Measurements from ENCODE around the gene GTF2E1. TPM values are rescaled to one million over a fixed set of nuclear protein-coding genes. Genes with fewer than 3 reads are reported as not detected.
A peak's percentile ranks its signal among the peaks of the same experiment; 100 is the strongest.

GTF2E1 gene
- total and polyA plus RNA-seq, 10 of the 15 experiments (the other 5 are each of a cell fraction or from before 2014, with no cell fraction given) = 9.2 to 24.9 (median 16.2) TPM

DNA sequence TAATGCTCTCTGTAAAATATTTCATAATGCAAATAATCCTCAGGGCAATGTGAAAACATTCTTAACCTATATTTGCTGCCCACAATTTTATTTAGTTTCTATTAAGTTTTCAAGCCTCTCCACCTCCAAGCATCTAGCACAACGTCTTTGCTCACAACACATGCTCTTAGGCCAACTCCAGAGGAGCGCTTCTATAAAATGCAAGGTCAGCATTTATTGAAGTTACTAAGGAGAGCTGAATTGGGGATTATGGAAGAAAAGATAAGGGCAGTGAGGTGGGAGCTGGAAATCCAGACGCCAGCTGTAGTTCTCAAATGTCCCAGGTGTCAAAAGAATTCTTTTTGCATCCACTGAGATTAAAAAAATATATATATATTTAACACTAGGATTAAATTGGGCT lies 1.2 kb upstream of the GTF2E1 start:
- H3K27me3 ChIP-seq (replicated peaks in 1 of 2; ENCODE audit: control insufficient read depth in 2 of 2, insufficient read depth in 2 of 2, low read length in 1 of 2) = no peaks in the 10 kb centered on the region
- H3K9me3 ChIP-seq (replicated peaks; ENCODE audit: control insufficient read depth, insufficient read depth, low read length) = no peaks in the 10 kb centered on the region; the same call in 2 of the 3 replicates
- H3K4me3 ChIP-seq = peak overlapping the region; percentile 100
- ChIA-PET POLR2A (interaction anchor here (0.9 to 3.0 kb wide), 5 partner anchors 12 to 146 kb away, joined by 3 to 23 read pairs (median 5); partner anchors contain the start of gene NDUFB4), RAD21 (ENCODE audit: unreplicated experiment) (interaction anchor here (0.6 to 3.4 kb wide), 12 partner anchors 11 to 181 kb away, joined by 3 to 30 read pairs (median 4); partner anchors contain the start of gene NDUFB4), SMC1A (ENCODE audit: uncharacterized antibody, unreplicated experiment) (interaction anchor here (0.6 to 3.5 kb wide), 17 partner anchors 9 to 692 kb away, joined by 3 to 22 read pairs (median 5); partner anchors contain the start of gene NDUFB4), CTCF (interaction anchor here (0.8 to 1.6 kb wide), 9 partner anchors 13 to 182 kb away, joined by 3 to 6 read pairs (median 3); no protein-coding TSS in a partner anchor)
- peak overlapping the region; percentile 100 for H3K27ac ChIP-seq (ENCODE audit: control insufficient read depth, insufficient read depth)
- H3K79me2 ChIP-seq (ENCODE audit: control insufficient read depth, insufficient read depth, low read length) = peaks cover 44% of the 10 kb centered on the region
- DNase-seq (ENCODE audit: low read depth, low spot score) (no peak), ATAC-seq (no peak), FAIRE-seq (no peak)
- WGBS (ENCODE audit: insufficient coverage, insufficient replicate concordance, low lambda C conversion rate, missing lambda C conversion rate) = 59% methylated on average over 3 of the region's 3 CpGs
- intact Hi-C loops (cut with micrococcal nuclease; ENCODE audit: unreplicated experiment) (no loop called here), in situ Hi-C loops (cut with MboI) (no loop called here)
- H3K36me3 ChIP-seq (ENCODE audit: control insufficient read depth in 2 of 2, insufficient read depth in 2 of 2, low read length in 1 of 2) = no peaks in the 10 kb centered on the region; a peak in 1 of 4 replicates
- H3K4me1 ChIP-seq (ENCODE audit: control insufficient read depth, insufficient read depth, low read length) = no peaks in the 10 kb centered on the region
- TF ChIP-seq RELA (IDR thresholded peaks at IDR 0.05; ENCODE audit: borderline replicate concordance, partially characterized antibody) (no peak), GATAD2B (conservative IDR thresholded peaks at IDR 0.05; ENCODE audit: low read depth) (no peak), HDAC2 (IDR thresholded peaks at IDR 0.05) (no peak), BRCA1 (IDR thresholded peaks at IDR 0.05; ENCODE audit: low read depth, low read length) (no peak), PAX8 (IDR thresholded peaks at IDR 0.05) (0 out of 2 replicates have a peak, but pooled peaks have one; percentile 22)
- TF ChIP-seq, protein P1, sequence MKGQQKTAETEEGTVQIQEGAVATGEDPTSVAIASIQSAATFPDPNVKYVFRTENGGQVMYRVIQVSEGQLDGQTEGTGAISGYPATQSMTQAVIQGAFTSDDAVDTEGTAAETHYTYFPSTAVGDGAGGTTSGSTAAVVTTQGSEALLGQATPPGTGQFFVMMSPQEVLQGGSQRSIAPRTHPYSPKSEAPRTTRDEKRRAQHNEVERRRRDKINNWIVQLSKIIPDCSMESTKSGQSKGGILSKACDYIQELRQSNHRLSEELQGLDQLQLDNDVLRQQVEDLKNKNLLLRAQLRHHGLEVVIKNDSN (IDR thresholded peaks at IDR 0.05; ENCODE audit: borderline replicate concordance, extremely low read length, insufficient read depth, low read depth, low read length) = no peak
- TF ChIP-seq, protein P2, sequence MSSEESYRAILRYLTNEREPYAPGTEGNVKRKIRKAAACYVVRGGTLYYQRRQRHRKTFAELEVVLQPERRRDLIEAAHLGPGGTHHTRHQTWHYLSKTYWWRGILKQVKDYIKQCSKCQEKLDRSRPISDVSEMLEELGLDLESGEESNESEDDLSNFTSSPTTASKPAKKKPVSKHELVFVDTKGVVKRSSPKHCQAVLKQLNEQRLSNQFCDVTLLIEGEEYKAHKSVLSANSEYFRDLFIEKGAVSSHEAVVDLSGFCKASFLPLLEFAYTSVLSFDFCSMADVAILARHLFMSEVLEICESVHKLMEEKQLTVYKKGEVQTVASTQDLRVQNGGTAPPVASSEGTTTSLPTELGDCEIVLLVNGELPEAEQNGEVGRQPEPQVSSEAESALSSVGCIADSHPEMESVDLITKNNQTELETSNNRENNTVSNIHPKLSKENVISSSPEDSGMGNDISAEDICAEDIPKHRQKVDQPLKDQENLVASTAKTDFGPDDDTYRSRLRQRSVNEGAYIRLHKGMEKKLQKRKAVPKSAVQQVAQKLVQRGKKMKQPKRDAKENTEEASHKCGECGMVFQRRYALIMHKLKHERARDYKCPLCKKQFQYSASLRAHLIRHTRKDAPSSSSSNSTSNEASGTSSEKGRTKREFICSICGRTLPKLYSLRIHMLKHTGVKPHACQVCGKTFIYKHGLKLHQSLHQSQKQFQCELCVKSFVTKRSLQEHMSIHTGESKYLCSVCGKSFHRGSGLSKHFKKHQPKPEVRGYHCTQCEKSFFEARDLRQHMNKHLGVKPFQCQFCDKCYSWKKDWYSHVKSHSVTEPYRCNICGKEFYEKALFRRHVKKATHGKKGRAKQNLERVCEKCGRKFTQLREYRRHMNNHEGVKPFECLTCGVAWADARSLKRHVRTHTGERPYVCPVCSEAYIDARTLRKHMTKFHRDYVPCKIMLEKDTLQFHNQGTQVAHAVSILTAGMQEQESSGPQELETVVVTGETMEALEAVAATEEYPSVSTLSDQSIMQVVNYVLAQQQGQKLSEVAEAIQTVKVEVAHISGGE (CRISPR knock-in tag; IDR thresholded peaks at IDR 0.05) = no peak
- no peak overlapping the region; the same call in 1 of the 2 replicates for H2AFZ ChIP-seq (ENCODE audit: control insufficient read depth, low read depth, low read length)
- H3K9ac ChIP-seq (ENCODE audit: control insufficient read depth, insufficient read depth, low read length) = peak overlapping the region; percentile 92
- no TSS peak for BruUV-seq (replicated peaks)
- H4K20me1 ChIP-seq (ENCODE audit: control insufficient read depth, insufficient read depth) = no peaks in the 10 kb centered on the region
- H3K4me2 ChIP-seq (ENCODE audit: control insufficient read depth, insufficient read depth) = peak overlapping the region; percentile 85
